ENCODE data around the gene NSD2. TPM values are rescaled to one million over a fixed set of nuclear protein-coding genes. Genes with fewer than 3 reads are reported as not detected.

NSD2 gene
- 100 and 109 TPM in 2 replicates for total RNA-seq (2022)
- percentile 78 among the genes with signal in this experiment for Bru-seq, nascent RNA
- BruChase-seq, experiment 1, labeled RNA remaining after a 6-hour chase = percentile 87 among the genes with signal in this experiment
- BruChase-seq, experiment 2, labeled RNA remaining after a 2-hour chase = percentile 85 among the genes with signal in this experiment
- long read RNA-seq, full-length matches to known transcripts = 46 of 145 reads
- long read RNA-seq, partial matches to known transcripts = 32 of 145 reads
- long read RNA-seq, other reads (novel, unspliced or antisense) = 67 of 145 reads

DNA sequence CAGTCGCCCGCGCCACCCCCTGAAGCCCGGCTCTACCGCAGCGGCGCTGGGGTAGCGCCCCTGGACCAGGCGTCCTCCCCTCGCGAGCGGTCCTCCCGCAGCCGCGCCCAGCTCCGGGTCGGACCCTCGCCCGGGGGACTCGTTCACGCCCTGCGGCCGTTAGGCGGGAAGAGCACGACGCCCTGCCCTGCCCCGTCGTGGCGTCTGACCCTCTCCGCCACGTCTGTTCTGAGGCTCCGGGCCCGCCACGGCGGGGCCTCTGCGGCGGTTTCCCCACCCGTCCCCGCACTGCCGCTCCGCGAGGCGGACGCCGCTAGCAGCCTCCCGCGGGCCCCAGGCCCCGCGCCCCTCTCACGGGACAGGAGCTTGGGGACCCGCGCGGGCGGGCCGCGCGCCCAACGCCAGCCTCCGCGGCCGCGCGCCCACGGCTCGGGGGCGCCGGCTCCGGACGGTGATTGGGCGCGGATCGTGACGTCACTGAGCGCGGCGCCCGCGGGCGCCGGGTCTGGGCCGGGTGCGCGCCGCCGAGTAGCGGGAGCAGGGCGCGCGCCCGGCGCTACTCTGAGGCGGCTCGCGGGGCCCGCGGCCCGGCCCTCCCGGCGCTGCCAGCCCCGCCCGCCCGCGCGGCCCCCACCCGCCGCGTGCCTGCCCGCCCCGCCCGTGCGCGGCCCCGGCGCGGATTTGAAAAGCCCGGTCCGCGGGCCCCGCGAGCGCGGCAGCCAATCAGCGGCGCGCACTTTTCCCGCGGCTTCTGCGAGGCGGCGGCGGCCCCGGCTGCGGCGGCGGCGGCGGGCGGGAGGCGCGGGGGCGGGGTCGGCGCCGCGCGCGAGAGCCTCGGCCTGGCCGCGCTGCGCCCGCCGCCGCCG lies at the start of gene NSD2:
NSD2 (plus strand) TSS at position 816 of the 866 bp plus-strand sequence. CDS start 29,262 bp downstream, outside the sequence.
- Mint-ChIP-seq H3K4me3 (ENCODE audit: unreplicated experiment) (peak within 1 kb of the TSS; percentile 88), H3K4me1 (ENCODE audit: insufficient read depth, unreplicated experiment) (peaks cover 21% of the 10 kb centered on the region), H3K36me3 (ENCODE audit: insufficient read depth, unreplicated experiment) (no peaks in the 10 kb centered on the region), H3K9me3 (ENCODE audit: unreplicated experiment) (no peaks in the 10 kb centered on the region), H3K27ac (ENCODE audit: low read depth, unreplicated experiment) (peak within 1 kb of the TSS; percentile 82), H3K27me3 (ENCODE audit: insufficient read depth, unreplicated experiment) (no peaks in the 10 kb centered on the region)
- intact Hi-C loops (cut with micrococcal nuclease) = loop anchor here (2.0 kb wide), 1 partner anchor 28 kb away; no protein-coding TSS in a partner anchor
- ChIA-PET CTCF (interaction anchor here (0.5 to 1.1 kb wide), 3 partner anchors 27 to 29 kb away, joined by 3 to 4 read pairs (median 3); no protein-coding TSS in a partner anchor), POLR2A (interaction anchor here (0.7 to 1.7 kb wide), 12 partner anchors 10 to 323 kb away, joined by 3 to 45 read pairs (median 4); partner anchors contain the start of genes LETM1 and SLBP)
- TF ChIP-seq, protein P1, sequence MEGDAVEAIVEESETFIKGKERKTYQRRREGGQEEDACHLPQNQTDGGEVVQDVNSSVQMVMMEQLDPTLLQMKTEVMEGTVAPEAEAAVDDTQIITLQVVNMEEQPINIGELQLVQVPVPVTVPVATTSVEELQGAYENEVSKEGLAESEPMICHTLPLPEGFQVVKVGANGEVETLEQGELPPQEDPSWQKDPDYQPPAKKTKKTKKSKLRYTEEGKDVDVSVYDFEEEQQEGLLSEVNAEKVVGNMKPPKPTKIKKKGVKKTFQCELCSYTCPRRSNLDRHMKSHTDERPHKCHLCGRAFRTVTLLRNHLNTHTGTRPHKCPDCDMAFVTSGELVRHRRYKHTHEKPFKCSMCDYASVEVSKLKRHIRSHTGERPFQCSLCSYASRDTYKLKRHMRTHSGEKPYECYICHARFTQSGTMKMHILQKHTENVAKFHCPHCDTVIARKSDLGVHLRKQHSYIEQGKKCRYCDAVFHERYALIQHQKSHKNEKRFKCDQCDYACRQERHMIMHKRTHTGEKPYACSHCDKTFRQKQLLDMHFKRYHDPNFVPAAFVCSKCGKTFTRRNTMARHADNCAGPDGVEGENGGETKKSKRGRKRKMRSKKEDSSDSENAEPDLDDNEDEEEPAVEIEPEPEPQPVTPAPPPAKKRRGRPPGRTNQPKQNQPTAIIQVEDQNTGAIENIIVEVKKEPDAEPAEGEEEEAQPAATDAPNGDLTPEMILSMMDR (IDR thresholded peaks at IDR 0.05; ENCODE audit: unreplicated experiment) = no peak
- peak; percentile 82 for DNase-seq (ENCODE audit: unreplicated experiment)
- no TSS peak for BruUV-seq (replicated peaks)

DNA sequence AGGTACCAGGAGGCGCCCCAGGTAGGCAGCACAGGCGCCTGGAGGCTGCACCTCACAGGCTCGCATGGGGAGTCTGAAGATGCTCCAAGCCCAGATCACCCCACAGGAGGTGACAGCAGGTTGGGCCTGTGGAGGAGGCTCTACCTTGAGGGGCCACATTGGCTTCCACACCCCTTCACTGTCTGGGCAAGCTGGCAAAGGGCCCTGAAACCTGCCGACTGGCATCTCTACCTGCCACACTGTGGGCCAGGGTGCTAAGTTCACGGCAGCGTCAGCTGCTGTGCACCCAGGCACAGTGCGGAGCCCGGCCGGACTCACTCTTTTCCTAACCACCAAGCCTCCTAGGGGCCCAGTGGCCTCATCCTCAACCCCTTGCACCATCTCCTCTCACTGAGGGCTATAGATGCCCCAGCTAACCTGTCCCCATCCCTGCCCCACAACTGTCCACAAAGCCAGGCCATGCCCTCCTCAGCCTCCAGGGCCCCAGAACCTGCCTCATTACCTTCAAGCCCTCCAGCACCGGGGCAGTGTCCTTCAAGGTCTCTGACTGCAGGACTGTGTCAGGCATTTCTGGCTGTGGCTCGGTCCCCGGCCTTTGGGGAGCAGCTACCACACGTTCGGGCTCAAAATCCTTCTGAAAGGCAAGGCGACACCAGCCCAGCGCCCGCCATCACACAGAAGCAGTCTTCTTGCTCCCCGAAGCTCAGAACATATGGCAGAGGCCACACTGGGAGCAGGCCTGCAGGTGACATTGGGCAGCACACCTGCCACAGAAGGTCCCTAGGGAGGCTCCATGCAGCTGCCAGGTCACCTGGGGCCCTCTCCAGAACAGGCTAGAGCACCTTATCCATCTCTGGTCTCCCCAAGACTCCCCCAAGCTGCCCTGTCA lies 49.3 kb upstream of the NSD2 start:
- H3K4me3 Mint-ChIP-seq (ENCODE audit: unreplicated experiment) = no peak overlapping the region
- BruUV-seq (replicated peaks) = no TSS peak
- intact Hi-C loops (cut with micrococcal nuclease) = no loop called here
- no peak overlapping the region for H3K27ac Mint-ChIP-seq (ENCODE audit: low read depth, unreplicated experiment)
- no peaks in the 10 kb centered on the region for H3K4me1 Mint-ChIP-seq (ENCODE audit: insufficient read depth, unreplicated experiment)
- no peaks in the 10 kb centered on the region for H3K9me3 Mint-ChIP-seq (ENCODE audit: unreplicated experiment)
- H3K36me3 Mint-ChIP-seq (ENCODE audit: insufficient read depth, unreplicated experiment) = peaks cover 91% of the 10 kb centered on the region
- CTCF ChIA-PET = interaction anchor here (1.1 to 1.4 kb wide), 3 partner anchors 12 to 75 kb away, joined by 3 to 6 read pairs (median 6); no protein-coding TSS in a partner anchor
- POLR2A ChIA-PET = no interaction called here
- DNase-seq (ENCODE audit: unreplicated experiment) = no peak
- TF ChIP-seq, protein P1 (IDR thresholded peaks at IDR 0.05; ENCODE audit: unreplicated experiment) = no peak
- H3K27me3 Mint-ChIP-seq (ENCODE audit: insufficient read depth, unreplicated experiment) = no peaks in the 10 kb centered on the region

DNA sequence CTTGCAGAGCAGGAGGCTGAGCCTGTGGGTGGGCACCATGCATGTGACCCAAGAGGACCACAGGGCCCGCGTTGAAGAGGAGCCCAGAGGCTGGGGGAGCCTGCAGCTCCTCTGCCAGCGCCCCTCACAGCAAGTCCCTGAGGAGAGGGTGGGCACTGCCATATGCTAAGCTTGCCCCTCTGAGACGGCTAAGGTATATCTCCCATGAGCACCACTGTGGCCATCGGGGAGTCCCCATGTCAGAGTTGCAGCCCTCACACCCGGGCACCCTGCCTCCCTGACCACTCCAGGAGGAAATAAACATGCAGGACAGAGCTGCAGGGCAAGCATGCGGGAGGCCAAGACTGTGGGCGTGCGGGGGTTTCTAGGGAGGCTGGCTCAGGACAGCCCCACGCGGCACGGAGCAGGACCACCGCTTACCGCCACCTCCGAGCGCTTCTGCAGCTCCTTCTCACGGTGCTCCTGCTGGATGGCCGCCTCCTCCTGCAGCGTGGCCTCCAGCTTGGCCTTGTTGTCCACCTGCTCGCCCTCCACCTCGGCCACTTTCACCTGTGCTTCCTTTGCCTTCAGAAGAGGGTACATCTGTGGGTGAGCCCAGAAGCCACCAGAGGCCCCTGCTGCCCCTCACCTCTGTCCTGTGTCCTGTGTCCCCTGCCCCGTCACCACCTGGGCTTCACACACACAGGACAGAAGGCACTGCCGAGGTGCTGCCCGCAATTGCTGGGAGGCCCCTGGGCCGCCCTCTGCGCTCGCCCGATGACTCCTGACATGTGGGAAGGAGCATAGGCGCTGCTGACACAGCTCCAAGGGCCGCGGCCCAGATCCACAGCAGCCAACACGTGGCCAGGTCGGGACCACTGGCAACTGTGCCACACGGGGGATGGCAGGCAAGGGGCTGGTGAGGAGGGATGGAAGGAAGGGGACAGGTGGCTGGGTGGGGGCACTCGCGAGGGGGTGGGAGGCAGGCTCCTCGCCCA lies 48.3 kb upstream of the NSD2 start:
- Mint-ChIP-seq H3K36me3 (ENCODE audit: insufficient read depth, unreplicated experiment) (peaks cover 84% of the 10 kb centered on the region), H3K9me3 (ENCODE audit: unreplicated experiment) (no peaks in the 10 kb centered on the region), H3K4me3 (ENCODE audit: unreplicated experiment) (no peak overlapping the region), H3K4me1 (ENCODE audit: insufficient read depth, unreplicated experiment) (no peaks in the 10 kb centered on the region), H3K27me3 (ENCODE audit: insufficient read depth, unreplicated experiment) (no peaks in the 10 kb centered on the region), H3K27ac (ENCODE audit: low read depth, unreplicated experiment) (no peak overlapping the region)
- no TSS peak for BruUV-seq (replicated peaks)
- intact Hi-C loops (cut with micrococcal nuclease) = no loop called here
- DNase-seq (ENCODE audit: unreplicated experiment) = no peak
- ChIA-PET CTCF (interaction anchor here (1.1 to 1.4 kb wide), 3 partner anchors 13 to 76 kb away, joined by 3 to 6 read pairs (median 6); no protein-coding TSS in a partner anchor), POLR2A (no interaction called here)
- TF ChIP-seq, protein P1 (IDR thresholded peaks at IDR 0.05; ENCODE audit: unreplicated experiment) = no peak
